GM23338 (cell line): ENCODE data around the gene BRSK2. TPM values are rescaled to one million over a fixed set of nuclear protein-coding genes. Genes with fewer than 3 reads are reported as not detected.

Source experiments
- ATAC-seq: fragments of 200-7000 bp; cut with Tn5 transposase; 3 replicates; pipeline ENCODE4 v1.9.1; 2020
- DNase-seq: peaks from one replicate; pipeline ENCODE4 v3.0.0-alpha.2; 2015; ENCODE audit warnings: low spot score
- H2AFZ ChIP-seq: fragments of 200-600 bp; sonication (generic); 2 replicates; pipeline ENCODE4 v1.8.0; 2016; ENCODE audit warnings: antibody characterized with exemption, mild to moderate bottlenecking, moderate library complexity
- H3F3A ChIP-seq: fragments of 200-600 bp; sonication (generic); replicated peaks from 2 replicates; pipeline ENCODE4 v1.8.0; 2017; ENCODE audit warnings: antibody characterized with exemption, mixed run types, low read depth
- H3K27ac ChIP-seq: fragments of 200-600 bp; sonication (generic); 2 replicates; pipeline ENCODE4 v1.6.1; 2016; ENCODE audit warnings: low read depth
- H3K27me3 ChIP-seq: fragments of 200-600 bp; sonication (generic); 2 replicates; pipeline ENCODE4 v1.8.0; 2016; ENCODE audit warnings: mild to moderate bottlenecking, mixed run types, moderate library complexity; ENCODE audit not compliant: insufficient read depth
- H3K36me3 ChIP-seq: fragments of 200-600 bp; sonication (generic); 2 replicates; pipeline ENCODE4 v1.8.0; 2016; ENCODE audit warnings: mild to moderate bottlenecking; ENCODE audit not compliant: insufficient read depth
- H3K4me1 ChIP-seq: fragments of 200-600 bp; sonication (generic); 2 replicates; pipeline ENCODE4 v1.8.0; 2016; ENCODE audit warnings: mild to moderate bottlenecking, moderate library complexity; ENCODE audit not compliant: insufficient read depth
- H3K4me2 ChIP-seq: fragments of 200-600 bp; sonication (generic); 2 replicates; pipeline ENCODE4 v1.7.1; 2017; ENCODE audit warnings: mixed run types
- H3K4me3 ChIP-seq: fragments of 200-600 bp; sonication (generic); 2 replicates; pipeline ENCODE4 v1.6.1; 2016; ENCODE audit warnings: mixed run types
- H3K79me2 ChIP-seq: fragments of 200-600 bp; sonication (generic); replicated peaks from 2 replicates; pipeline ENCODE4 v1.8.0; 2017; ENCODE audit warnings: mild to moderate bottlenecking; ENCODE audit not compliant: insufficient read depth
- H3K9me2 ChIP-seq: fragments of 200-600 bp; sonication (generic); 2 replicates; pipeline ENCODE4 v1.8.0; 2017; ENCODE audit not compliant: insufficient read depth
- H4K20me1 ChIP-seq: fragments of 200-600 bp; sonication (generic); replicated peaks from 2 replicates; pipeline ENCODE4 v1.8.0; 2017; ENCODE audit warnings: mild to moderate bottlenecking; ENCODE audit not compliant: insufficient read depth
- H3K27ac Mint-ChIP-seq: 2 replicates; pipeline ENCODE4 v1.8.0; 2020; ENCODE audit warnings: inconsistent platforms, mild to moderate bottlenecking, moderate library complexity, mixed read lengths
- H3K27me3 Mint-ChIP-seq: 3 replicates; pipeline ENCODE4 v1.8.0; 2022; ENCODE audit warnings: low read depth, mild to moderate bottlenecking, moderate library complexity, mixed read lengths, inconsistent platforms; ENCODE audit not compliant: insufficient read depth, poor library complexity
- H3K36me3 Mint-ChIP-seq: 3 replicates; pipeline ENCODE4 v1.8.0; 2021; ENCODE audit warnings: low read depth, mild to moderate bottlenecking, inconsistent platforms, moderate library complexity, mixed read lengths
- H3K4me1 Mint-ChIP-seq: 3 replicates; pipeline ENCODE4 v1.8.0; 2020; ENCODE audit warnings: mild to moderate bottlenecking, inconsistent platforms, mixed read lengths
- H3K4me3 Mint-ChIP-seq: 3 replicates; pipeline ENCODE4 v1.8.0; 2021; ENCODE audit warnings: moderate library complexity, mild to moderate bottlenecking, inconsistent platforms, mixed read lengths
- H3K9me3 Mint-ChIP-seq: 3 replicates; pipeline ENCODE4 v1.8.0; 2020; ENCODE audit warnings: moderate library complexity, mild to moderate bottlenecking, inconsistent platforms, mixed read lengths
- ETS1 ChIP-seq: IDR thresholded peaks from 2 replicates; pipeline ENCODE4 v1.6.1; 2016; ENCODE audit warnings: antibody characterized with exemption
- NANOG ChIP-seq: IDR thresholded peaks from 2 replicates; pipeline ENCODE4 v1.6.1; 2016; ENCODE audit warnings: antibody characterized with exemption, borderline replicate concordance
- STAT1 ChIP-seq: IDR thresholded peaks from one replicate; pipeline ENCODE4 v1.6.1; 2016; ENCODE audit warnings: antibody characterized with exemption; ENCODE audit not compliant: unreplicated experiment
- ZNF114 ChIP-seq: fragments of 250-450 bp; sonication (Bioruptor Pico); IDR thresholded peaks from 2 replicates; pipeline ENCODE4 v1.5.0; 2020; ENCODE audit warnings: mild to moderate bottlenecking, moderate library complexity
- ZNF462 ChIP-seq: fragments of 250-450 bp; sonication (Bioruptor Pico); IDR thresholded peaks from 2 replicates; pipeline ENCODE4 v1.5.0; 2020; ENCODE audit warnings: mild to moderate bottlenecking, moderate library complexity
- polyA plus RNA-seq: library from polyadenylated mRNA; unstranded; fragments of >200 nt; fragmentation: Nextera tagmentation; extraction: Ambion mirVana; gene quantifications from 2 replicates; pipeline ENCODE4 v1.2.1, GENCODE V29; 2016
- total RNA-seq: library from RNA; depleted of rRNA; stranded (reverse); fragments of >200 nt; shearing (Covaris generic); gene quantifications from 2 replicates; pipeline ENCODE4 v1.2.3, GENCODE V29; 2014

BRSK2 gene
- total and polyA plus RNA-seq, 2 experiments from 2014 or later: 7.2 to 20.3 TPM

GRCh38 chr11:1354125-1354938 is 35.4 kb upstream of the BRSK2 start:
- no peak for DNase-seq
- Mint-ChIP-seq H3K4me3 (no peak overlapping the region; the same call in 2 of the 3 replicates), H3K36me3 (no peaks in the 10 kb centered on the region; the same call in 2 of the 3 replicates), H3K4me1 (peaks cover 3% of the 10 kb centered on the region; the same call in 2 of the 3 replicates), H3K9me3 (0 out of 3 replicates have a peak, but pooled peaks cover 5% of the 10 kb centered on the region), H3K27ac (no peak overlapping the region), H3K27me3 (peaks cover 15% of the 10 kb centered on the region)
- no peak for TF ChIP-seq ETS1
- TF ChIP-seq ZNF114: no peak
- no peak for TF ChIP-seq NANOG
- TF ChIP-seq STAT1: no peak
- TF ChIP-seq ZNF462 (CRISPR knock-in tag): no peak
- H4K20me1 ChIP-seq: no peaks in the 10 kb centered on the region
- no peaks in the 10 kb centered on the region for H3K27me3 ChIP-seq
- H3K4me2 ChIP-seq: no peak overlapping the region
- H3K36me3 ChIP-seq: no peaks in the 10 kb centered on the region
- H3K79me2 ChIP-seq: no peaks in the 10 kb centered on the region
- H3K27ac ChIP-seq: no peak overlapping the region
- H3K4me3 ChIP-seq: no peak overlapping the region
- no peaks in the 10 kb centered on the region for H3K9me2 ChIP-seq
- no peaks in the 10 kb centered on the region for H3F3A ChIP-seq
- H2AFZ ChIP-seq: no peak overlapping the region
- H3K4me1 ChIP-seq: no peaks in the 10 kb centered on the region
- no peak for ATAC-seq
